K562 (cell line): ENCODE measurements around the gene EGFL7. TPM values are rescaled to one million over a fixed set of nuclear protein-coding genes. Genes with fewer than 3 reads are reported as not detected.

Source experiments
- ATAC-seq: fragments of 200-7000 bp; cut with Tn5 transposase; 3 replicates; pipeline ENCODE4 v1.9.1; 2020; ENCODE audit warnings: moderate library complexity
- BruUV-seq: library from RNA; stranded (reverse); fragments of 400-500 nt; replicated peaks from 2 replicates; lab custom pipeline; 2021; lab: Mats Ljungman, UMichigan
- CTCF ChIA-PET: fragments of 300-600 bp; formaldehyde crosslinking; extraction: SDS; loops from one replicate; lab custom pipeline; 2021; ENCODE audit warnings: low intra/inter-chr PET ratio; lab: Yijun Ruan, JAX
- POLR2A ChIA-PET: fragments of 300-600, 350-650 bp; sonication (Branson Sonifier 250); formaldehyde crosslinking; extraction: SDS; loops from one replicate; lab custom pipeline; 2021; ENCODE audit warnings: antibody characterized with exemption, inconsistent platforms; lab: Yijun Ruan, JAX
- DNase-seq, 4 experiments: peaks; one replicate each; pipeline versions ENCODE4 v3.0.0 to v3.0.0-alpha.2; 2011 to 2018; ENCODE audit warnings: low spot score in 3 of 4, mixed read lengths in 3 of 4; ENCODE audit errors: extremely low read depth in 1 of 4
- FAIRE-seq: peaks from 2 replicates; lab custom pipeline; 2011; peaks lifted over from hg19 to GRCh38; lab: Jason Lieb, UNC
- H2AFZ ChIP-seq: 2 replicates; pipeline ENCODE4 v1.6.0; 2011; ENCODE audit warnings: low read depth, low read length, control low read depth, inconsistent platforms
- H3K27ac ChIP-seq: fragments of 200-600 bp; 3 replicates; pipeline ENCODE4 v1.8.0; 2011; ENCODE audit warnings: low read depth, mild to moderate bottlenecking, control low read depth, inconsistent platforms, low read length, moderate library complexity, mixed read lengths; ENCODE audit errors: extremely low read depth
- H3K27me3 ChIP-seq, 2 experiments: fragments of 300-600 bp in 1 of 2; 2 replicates in 1 of 2; 3 replicates in 1 of 2; pipeline versions ENCODE4 v1.6.0 to v1.8.0; 2011; ENCODE audit warnings: inconsistent platforms in 2 of 2, low read length in 2 of 2, mild to moderate bottlenecking in 1 of 2, mixed read lengths in 1 of 2, moderate library complexity in 1 of 2; ENCODE audit not compliant: control insufficient read depth in 2 of 2, insufficient read depth in 2 of 2
- H3K36me3 ChIP-seq: fragments of 300-600 bp; 3 replicates; pipeline ENCODE4 v1.8.0; 2011; ENCODE audit warnings: mild to moderate bottlenecking, low read length, inconsistent platforms; ENCODE audit not compliant: control insufficient read depth, insufficient read depth
- H3K4me1 ChIP-seq, 2 experiments: fragments of 200-600 bp in 1 of 2; replicated peaks in 1 of 2; 2 replicates in 1 of 2; 3 replicates in 1 of 2; pipeline versions ENCODE4 v1.5.1 to v1.8.0; 2011; ENCODE audit warnings: inconsistent platforms in 2 of 2, low read length in 2 of 2, mild to moderate bottlenecking in 1 of 2, mixed read lengths in 1 of 2, moderate library complexity in 1 of 2; ENCODE audit not compliant: control insufficient read depth in 2 of 2, insufficient read depth in 2 of 2
- H3K4me2 ChIP-seq: 2 replicates; pipeline ENCODE4 v1.6.1; 2011; ENCODE audit warnings: low read length, control low read depth, inconsistent platforms, mixed read lengths; ENCODE audit not compliant: insufficient read depth
- H3K4me3 ChIP-seq: fragments of 200-600 bp; sonication (generic), shearing (Covaris generic); 2 replicates; pipeline ENCODE4 v1.5.1; 2016; ENCODE audit warnings: control low read depth, inconsistent platforms
- H3K79me2 ChIP-seq: fragments of 200-600 bp; 3 replicates; pipeline ENCODE4 v1.8.0; 2011; ENCODE audit warnings: low read length, inconsistent platforms; ENCODE audit not compliant: control insufficient read depth, insufficient read depth
- H3K9ac ChIP-seq, 2 experiments: 2 replicates each; pipeline versions ENCODE4 v1.6.0 to v1.6.1; 2011; ENCODE audit warnings: low read depth in 2 of 2, low read length in 2 of 2, control low read depth in 1 of 2, inconsistent platforms in 1 of 2, mild to moderate bottlenecking in 1 of 2, mixed read lengths in 1 of 2; ENCODE audit not compliant: insufficient read depth in 1 of 2
- H3K9me1 ChIP-seq: one replicate; pipeline ENCODE4 v1.6.0; 2011; ENCODE audit warnings: inconsistent platforms, mild to moderate bottlenecking, low read length, moderate library complexity; ENCODE audit not compliant: control insufficient read depth, insufficient read depth
- H3K9me3 ChIP-seq: replicated peaks from 2 replicates; pipeline ENCODE4 v1.5.1; 2011; ENCODE audit warnings: low read depth, low read length, inconsistent platforms; ENCODE audit not compliant: control insufficient read depth, insufficient read depth
- H4K20me1 ChIP-seq: replicated peaks from 2 replicates; pipeline ENCODE4 v1.6.1; 2011; ENCODE audit warnings: low read length, inconsistent platforms, mixed read lengths; ENCODE audit not compliant: control insufficient read depth, insufficient read depth
- ILF3 ChIP-seq: fragments of 450-650 bp; IDR thresholded peaks from 2 replicates; pipeline ENCODE4 v1.6.1; 2018; ENCODE audit warnings: antibody characterized with exemption, mild to moderate bottlenecking, moderate library complexity, borderline replicate concordance
- NCOR1 ChIP-seq: fragments of 450-650 bp; IDR thresholded peaks from 2 replicates; pipeline ENCODE4 v1.6.1; 2016; ENCODE audit warnings: mild to moderate bottlenecking, moderate library complexity
- NR1H2 ChIP-seq: sonication (generic); formaldehyde crosslinking; IDR thresholded peaks from 2 replicates; pipeline ENCODE4 v1.4.0; 2020; ENCODE audit warnings: mild to moderate bottlenecking, missing genetic modification reagents
- WGBS: fragments of 100-300 bp; shearing (Covaris generic); methylation state at CpG from one replicate; pipeline ENCODE4 v1.1.6; 2016; ENCODE audit warnings: low coverage, mixed read lengths; ENCODE audit not compliant: insufficient coverage; ENCODE audit errors: missing lambda C conversion rate; 5-methylcytosine and 5-hydroxymethylcytosine counted together
- in situ Hi-C: fragments of 300-500 bp; cut with MboI; formaldehyde crosslinking; loops from 4 replicates; pipeline ENCODE4 v1.15.0; 2018; ENCODE audit warnings: inconsistent platforms, mixed read lengths
- intact Hi-C: fragments of 100-400 bp; cut with micrococcal nuclease; formaldehyde crosslinking; loops from 2 replicates; pipeline ENCODE4 v1.14.2; 2022
- polyA plus RNA-seq, 8 experiments: library from polyadenylated mRNA; depleted of rRNA in 4 of 8; stranded (reverse) in 5 of 8; unstranded in 3 of 8; fragments of >200 nt; fragmentation: Nextera tagmentation in 2 of 8; fragmentation: Illumina TruSeq in 1 of 8; extraction: Ambion mirVana in 2 of 8; extraction: Trizol in 1 of 8; gene quantifications; 2 replicates each; pipeline versions ENCODE4 v1.2.1 to v1.2.3, GENCODE V29; 2011 to 2014; ENCODE audit warnings: inconsistent platforms in 1 of 8, missing spikeins in 1 of 8
- total RNA-seq, 7 experiments: library from RNA; depleted of rRNA in 6 of 7; stranded (reverse); fragments of >200 nt in 6 of 7; fragmentation: Illumina TruSeq in 2 of 7; extraction: Trizol in 2 of 7; gene quantifications; 2 replicates each; pipeline versions ENCODE4 v1.2.1 to v1.2.3, GENCODE V29; 2011 to 2021; ENCODE audit warnings: low replicate concordance in 1 of 7

The EGFL7 gene
- total and polyA plus RNA-seq, 9 of the 15 experiments (the other 6 are each of a cell fraction or from before 2014, with no cell fraction given), result 1.5 to 286 (median 55.5) TPM

DNA sequence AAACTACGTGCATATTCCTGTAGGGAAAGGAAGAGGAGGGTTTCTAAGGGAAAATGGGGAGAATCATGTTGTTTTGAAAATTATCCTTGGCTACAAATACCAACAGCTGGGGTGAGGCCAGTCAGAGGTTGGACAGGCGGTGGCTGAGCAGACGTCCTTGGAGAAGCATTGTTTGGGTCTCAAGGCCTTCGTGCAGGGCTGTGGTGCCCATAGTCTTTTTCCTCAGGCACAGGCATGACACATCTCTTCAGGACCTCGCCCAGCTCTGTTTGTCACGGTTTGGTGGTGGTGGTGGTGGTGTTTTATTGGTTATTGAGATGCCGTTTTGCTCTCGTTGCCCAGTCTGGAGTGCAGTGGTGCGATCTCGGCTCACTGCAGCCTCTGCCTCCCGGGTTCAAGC, 27.8 kb upstream of the EGFL7 start:
- ATAC-seq (no peak), FAIRE-seq (no peak), DNase-seq (no peak)
- in situ Hi-C loops (loop anchor here (25.0 kb wide), 1 partner anchor 298 kb away; the partner anchor contains the start of gene GPSM1), intact Hi-C loops (no loop called here)
- no peak overlapping the region for H3K27ac ChIP-seq
- no peaks in the 10 kb centered on the region for H3K9me1 ChIP-seq
- no peaks in the 10 kb centered on the region for H3K36me3 ChIP-seq
- H3K4me1 ChIP-seq, result peaks cover 0 to 20% of the 10 kb centered on the region in 2 experiments; a peak in 3 of 5 replicates
- H4K20me1 ChIP-seq, result no peaks in the 10 kb centered on the region
- H3K9me3 ChIP-seq, result peaks cover 4% of the 10 kb centered on the region
- no peak overlapping the region for H3K9ac ChIP-seq
- ChIA-PET POLR2A (interaction anchor here (0.7 to 1.4 kb wide), 5 partner anchors 9 to 332 kb away, joined by 3 to 4 read pairs (median 3); no protein-coding TSS in a partner anchor), CTCF (no interaction called here)
- no peak overlapping the region for H3K4me3 ChIP-seq
- H3K79me2 ChIP-seq, result no peaks in the 10 kb centered on the region
- TF ChIP-seq ILF3 (no peak), NR1H2 (CRISPR knock-in tag) (no peak), NCOR1 (no peak)
- no TSS peak for BruUV-seq
- no peak overlapping the region for H3K4me2 ChIP-seq
- 39% methylated on average over 11 of the region's 11 CpGs for WGBS
- H3K27me3 ChIP-seq, result no peaks in the 10 kb centered on the region; a peak in 2 of 5 replicates
- no peak overlapping the region for H2AFZ ChIP-seq
